ENCODE results near the gene COL24A1.

GRCh38 chr1:86200901-86201300 is 44.3 kb upstream of the COL24A1 start:
- TF ChIP-seq POLR2AphosphoS5 (IDR thresholded peaks at IDR 0.05) (no peak), POLR2A (IDR thresholded peaks at IDR 0.05; ENCODE audit: low read depth) (no peak), EP300 (IDR thresholded peaks at IDR 0.05) (no peak)
- TF ChIP-seq, protein P1, sequence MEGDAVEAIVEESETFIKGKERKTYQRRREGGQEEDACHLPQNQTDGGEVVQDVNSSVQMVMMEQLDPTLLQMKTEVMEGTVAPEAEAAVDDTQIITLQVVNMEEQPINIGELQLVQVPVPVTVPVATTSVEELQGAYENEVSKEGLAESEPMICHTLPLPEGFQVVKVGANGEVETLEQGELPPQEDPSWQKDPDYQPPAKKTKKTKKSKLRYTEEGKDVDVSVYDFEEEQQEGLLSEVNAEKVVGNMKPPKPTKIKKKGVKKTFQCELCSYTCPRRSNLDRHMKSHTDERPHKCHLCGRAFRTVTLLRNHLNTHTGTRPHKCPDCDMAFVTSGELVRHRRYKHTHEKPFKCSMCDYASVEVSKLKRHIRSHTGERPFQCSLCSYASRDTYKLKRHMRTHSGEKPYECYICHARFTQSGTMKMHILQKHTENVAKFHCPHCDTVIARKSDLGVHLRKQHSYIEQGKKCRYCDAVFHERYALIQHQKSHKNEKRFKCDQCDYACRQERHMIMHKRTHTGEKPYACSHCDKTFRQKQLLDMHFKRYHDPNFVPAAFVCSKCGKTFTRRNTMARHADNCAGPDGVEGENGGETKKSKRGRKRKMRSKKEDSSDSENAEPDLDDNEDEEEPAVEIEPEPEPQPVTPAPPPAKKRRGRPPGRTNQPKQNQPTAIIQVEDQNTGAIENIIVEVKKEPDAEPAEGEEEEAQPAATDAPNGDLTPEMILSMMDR (IDR thresholded peaks at IDR 0.05), result no peak
